ENCODE results near the gene AASDH.

GRCh38 chr4:56409511-56410090, 22.3 kb upstream of the AASDH start:
- no peak for TF ChIP-seq CTCF (IDR thresholded peaks at IDR 0.05)
- TF ChIP-seq POLR2A (IDR thresholded peaks at IDR 0.05), result no peak
